Astrocyte (in vitro differentiated cells and primary cell): Measurements from ENCODE around the gene PLEKHM2. TPM values are rescaled to one million over a fixed set of nuclear protein-coding genes. Genes with fewer than 3 reads are reported as not detected.

Experiments used
- DNase-seq: peaks from one replicate; pipeline ENCODE4 v3.0.0-alpha.2; 2010; ENCODE audit warnings: low read depth
- FAIRE-seq: peaks from 2 replicates; lab custom pipeline; 2011; peaks lifted over from hg19 to GRCh38; lab: Jason Lieb, UNC
- H2AFZ ChIP-seq: 2 replicates; pipeline ENCODE4 v1.6.0; 2012; ENCODE audit warnings: low read depth, low read length, inconsistent platforms
- H3K27ac ChIP-seq: 2 replicates; pipeline ENCODE4 v1.5.1; 2011; ENCODE audit warnings: low read depth, low read length, inconsistent platforms
- H3K27me3 ChIP-seq: 2 replicates; pipeline ENCODE4 v1.6.0; 2011; ENCODE audit warnings: low read length, inconsistent platforms; ENCODE audit not compliant: insufficient read depth
- H3K36me3 ChIP-seq: 2 replicates; pipeline ENCODE4 v1.5.1; 2011; ENCODE audit warnings: low read length, inconsistent platforms; ENCODE audit not compliant: insufficient read depth
- H3K4me1 ChIP-seq: 2 replicates; pipeline ENCODE4 v1.5.1; 2011; ENCODE audit warnings: low read length, inconsistent platforms; ENCODE audit not compliant: insufficient read depth
- H3K4me2 ChIP-seq: 2 replicates; pipeline ENCODE4 v1.6.0; 2012; ENCODE audit warnings: low read length, inconsistent platforms
- H3K4me3 ChIP-seq: 2 replicates; pipeline ENCODE4 v1.5.1; 2011; ENCODE audit warnings: low read depth, mild to moderate bottlenecking, low read length, inconsistent platforms; ENCODE audit not compliant: insufficient read depth
- H3K79me2 ChIP-seq: 2 replicates; pipeline ENCODE4 v1.6.0; 2012; ENCODE audit warnings: mild to moderate bottlenecking, low read length, inconsistent platforms; ENCODE audit not compliant: insufficient read depth
- H3K9ac ChIP-seq: 2 replicates; pipeline ENCODE4 v1.6.0; 2012; ENCODE audit warnings: mild to moderate bottlenecking, low read length, inconsistent platforms
- H3K9me3 ChIP-seq: 2 replicates; pipeline ENCODE4 v1.5.1; 2012; ENCODE audit warnings: low read depth, mild to moderate bottlenecking, low read length, inconsistent platforms; ENCODE audit not compliant: insufficient read depth
- H4K20me1 ChIP-seq: 2 replicates; pipeline ENCODE4 v1.6.0; 2012; ENCODE audit warnings: low read length, inconsistent platforms; ENCODE audit not compliant: insufficient read depth
- H3K27ac Mint-ChIP-seq: one replicate; pipeline ENCODE4 v1.8.0; 2021; ENCODE audit warnings: mild to moderate bottlenecking, mixed read lengths; ENCODE audit not compliant: unreplicated experiment
- H3K27me3 Mint-ChIP-seq: one replicate; pipeline ENCODE4 v1.8.0; 2021; ENCODE audit warnings: low read depth, mixed read lengths; ENCODE audit not compliant: unreplicated experiment
- H3K36me3 Mint-ChIP-seq: one replicate; pipeline ENCODE4 v1.8.0; 2021; ENCODE audit warnings: low read depth, mixed read lengths; ENCODE audit not compliant: unreplicated experiment
- H3K4me1 Mint-ChIP-seq: one replicate; pipeline ENCODE4 v1.8.0; 2021; ENCODE audit warnings: low read depth, mixed read lengths; ENCODE audit not compliant: unreplicated experiment
- H3K4me3 Mint-ChIP-seq: one replicate; pipeline ENCODE4 v1.8.0; 2021; ENCODE audit warnings: mild to moderate bottlenecking, moderate library complexity, mixed read lengths; ENCODE audit not compliant: unreplicated experiment
- H3K9me3 Mint-ChIP-seq: one replicate; pipeline ENCODE4 v1.8.0; 2021; ENCODE audit warnings: mild to moderate bottlenecking, mixed read lengths; ENCODE audit not compliant: unreplicated experiment
- CTCF ChIP-seq: IDR thresholded peaks from 2 replicates; pipeline ENCODE4 v1.5.1; 2011; ENCODE audit warnings: low read depth, mild to moderate bottlenecking, inconsistent platforms, low read length, moderate library complexity; ENCODE audit not compliant: insufficient read depth
- EZH2 ChIP-seq: IDR thresholded peaks from 2 replicates; pipeline ENCODE4 v1.6.1; 2012; ENCODE audit warnings: mild to moderate bottlenecking, low read length, inconsistent platforms; ENCODE audit not compliant: insufficient read depth
- total RNA-seq: library from RNA; stranded (reverse); gene quantifications from 2 replicates; pipeline ENCODE4 v1.2.1, GENCODE V29; 2021

Gene PLEKHM2
- total RNA-seq, 1 donor from 2014 or later = 48.3 TPM

DNA sequence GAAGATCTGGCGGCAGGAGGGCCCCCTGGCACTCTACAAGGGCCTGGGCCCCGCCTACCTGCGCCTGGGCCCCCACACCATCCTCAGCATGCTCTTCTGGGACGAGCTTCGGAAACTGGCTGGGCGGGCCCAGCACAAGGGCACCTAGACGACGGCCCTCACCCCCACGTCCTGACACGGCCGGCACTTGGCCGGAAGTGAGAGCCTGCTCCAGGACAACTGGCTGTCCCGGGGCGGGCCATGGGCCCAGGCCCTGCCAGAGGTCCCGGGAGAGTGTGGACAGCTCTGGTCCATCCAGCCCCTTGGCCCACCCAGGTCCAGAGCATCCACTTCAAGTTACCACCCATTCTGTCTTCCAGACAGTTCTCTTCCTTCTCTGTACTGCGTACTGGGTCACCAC, 55.1 kb downstream of the PLEKHM2 start:
- Histone ChIP-seq H3K4me3 (no peak overlapping the region), H4K20me1 (no peaks in the 10 kb centered on the region), H3K4me2 (no peak overlapping the region), H3K36me3 (no peaks in the 10 kb centered on the region), H3K27me3 (no peaks in the 10 kb centered on the region), H3K27ac (no peak overlapping the region), H3K4me1 (no peaks in the 10 kb centered on the region), H2AFZ (no peak overlapping the region), H3K9ac (no peak overlapping the region), H3K9me3 (no peaks in the 10 kb centered on the region), H3K79me2 (no peaks in the 10 kb centered on the region)
- no peaks in the 10 kb centered on the region for H3K4me1 Mint-ChIP-seq
- no peaks in the 10 kb centered on the region for H3K36me3 Mint-ChIP-seq
- H3K27ac Mint-ChIP-seq = no peak overlapping the region
- TF ChIP-seq CTCF = no peak
- TF ChIP-seq EZH2 = no peak
- no peak for FAIRE-seq
- no peak overlapping the region for H3K4me3 Mint-ChIP-seq
- no peak for DNase-seq
- H3K9me3 Mint-ChIP-seq = no peaks in the 10 kb centered on the region
- peaks cover 3% of the 10 kb centered on the region for H3K27me3 Mint-ChIP-seq

DNA sequence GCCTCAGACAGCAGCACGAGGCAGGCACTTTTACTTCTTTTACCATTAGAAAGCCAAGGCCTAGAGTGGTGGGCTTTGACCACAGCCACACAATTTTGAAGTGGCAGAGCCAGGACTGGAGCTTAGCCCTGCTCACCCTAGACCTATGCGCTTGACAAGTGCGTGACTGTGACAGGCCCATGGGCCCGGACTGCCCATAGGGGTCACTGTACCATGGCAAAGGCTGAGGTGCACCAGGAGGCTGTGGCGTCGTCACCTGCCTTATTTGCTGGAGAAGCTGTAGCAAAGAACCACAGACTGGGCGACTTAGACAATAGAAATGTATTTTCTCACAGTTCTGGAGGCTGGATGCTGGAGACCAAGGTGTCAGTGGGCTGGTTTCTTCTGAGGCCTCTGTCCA, 55.6 kb downstream of the PLEKHM2 start:
- Histone ChIP-seq H4K20me1 (no peaks in the 10 kb centered on the region), H3K27ac (no peak overlapping the region), H3K79me2 (no peaks in the 10 kb centered on the region), H3K4me1 (no peaks in the 10 kb centered on the region), H3K4me3 (no peak overlapping the region), H3K27me3 (no peaks in the 10 kb centered on the region), H3K36me3 (no peaks in the 10 kb centered on the region), H3K9me3 (no peaks in the 10 kb centered on the region), H3K4me2 (no peak overlapping the region), H2AFZ (no peak overlapping the region), H3K9ac (no peak overlapping the region)
- H3K27ac Mint-ChIP-seq = no peak overlapping the region
- no peaks in the 10 kb centered on the region for H3K36me3 Mint-ChIP-seq
- no peak overlapping the region for H3K4me3 Mint-ChIP-seq
- TF ChIP-seq CTCF (no peak), EZH2 (no peak)
- no peaks in the 10 kb centered on the region for H3K9me3 Mint-ChIP-seq
- H3K4me1 Mint-ChIP-seq = no peaks in the 10 kb centered on the region
- H3K27me3 Mint-ChIP-seq = peaks cover 7% of the 10 kb centered on the region
- FAIRE-seq = no peak
- no peak for DNase-seq

DNA sequence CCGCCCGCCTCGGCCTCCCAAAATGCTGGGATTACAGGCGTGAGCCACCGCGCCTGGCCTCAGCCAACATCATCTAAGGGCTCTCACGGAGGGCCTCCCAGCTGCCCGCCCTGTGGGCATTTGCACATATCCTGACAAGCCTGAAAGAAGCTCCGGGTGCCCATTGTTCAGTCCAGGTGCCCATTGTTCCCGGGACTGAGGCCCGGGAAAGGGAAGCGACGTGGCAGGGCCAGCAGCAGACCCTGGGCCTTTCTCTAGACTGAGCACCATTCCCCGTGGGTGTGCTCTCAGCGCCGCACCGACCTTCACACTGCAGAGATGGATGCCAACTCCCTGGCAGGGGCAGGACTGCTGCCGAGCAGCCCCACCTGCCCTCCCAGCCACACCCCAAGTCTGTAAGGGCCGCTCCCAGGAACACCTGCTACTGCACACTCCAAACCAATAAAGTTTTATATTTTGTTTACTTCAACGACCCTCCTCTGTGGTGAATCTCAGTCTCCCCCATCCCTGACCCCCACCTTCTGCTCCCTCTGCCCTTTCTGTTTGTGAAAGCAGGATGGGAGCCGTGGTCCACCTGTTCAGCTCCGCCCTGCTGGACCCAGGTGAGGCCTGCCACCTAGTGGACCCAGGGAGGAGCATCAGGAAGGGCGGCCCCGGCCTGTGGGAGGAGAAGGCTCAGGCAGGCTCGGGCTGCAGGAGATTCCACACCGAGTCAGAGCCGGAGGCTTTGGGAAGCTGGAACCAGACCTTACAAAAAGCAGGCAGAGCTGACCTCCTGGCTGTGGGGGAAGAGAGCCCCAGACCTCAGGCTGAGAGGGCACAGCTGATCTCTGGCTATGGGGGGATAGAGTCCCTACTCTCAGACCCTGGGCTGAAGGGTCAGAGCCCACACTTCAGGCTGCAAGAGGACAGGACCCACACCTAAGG, 57.1 kb downstream of the PLEKHM2 start:
- Mint-ChIP-seq H3K4me1 (no peaks in the 10 kb centered on the region), H3K27me3 (peaks cover 8% of the 10 kb centered on the region), H3K4me3 (no peak overlapping the region), H3K27ac (no peak overlapping the region), H3K36me3 (no peaks in the 10 kb centered on the region), H3K9me3 (no peaks in the 10 kb centered on the region)
- no peak overlapping the region for H3K4me2 ChIP-seq
- H3K27ac ChIP-seq = no peak overlapping the region
- H3K4me3 ChIP-seq = no peak overlapping the region
- FAIRE-seq (no peak), DNase-seq (peak; percentile 30)
- H3K4me1 ChIP-seq = no peaks in the 10 kb centered on the region
- H3K27me3 ChIP-seq = no peaks in the 10 kb centered on the region
- no peaks in the 10 kb centered on the region for H3K36me3 ChIP-seq
- TF ChIP-seq CTCF (peak; percentile 49), EZH2 (no peak)
- no peak overlapping the region for H2AFZ ChIP-seq
- no peaks in the 10 kb centered on the region for H4K20me1 ChIP-seq
- H3K9me3 ChIP-seq = no peaks in the 10 kb centered on the region
- no peak overlapping the region for H3K9ac ChIP-seq
- H3K79me2 ChIP-seq = no peaks in the 10 kb centered on the region
